Measurements from ENCODE around the gene STARD13.

- TF ChIP-seq CTCF (IDR thresholded peaks at IDR 0.05) (no peak), POLR2A (IDR thresholded peaks at IDR 0.05) (no peak)
Measured at GRCh38 chr13:33328701-33329100, 43.1 kb upstream of the STARD13 start.
